ENCODE data around the gene ZNF775.

The ZNF775 gene

DNA sequence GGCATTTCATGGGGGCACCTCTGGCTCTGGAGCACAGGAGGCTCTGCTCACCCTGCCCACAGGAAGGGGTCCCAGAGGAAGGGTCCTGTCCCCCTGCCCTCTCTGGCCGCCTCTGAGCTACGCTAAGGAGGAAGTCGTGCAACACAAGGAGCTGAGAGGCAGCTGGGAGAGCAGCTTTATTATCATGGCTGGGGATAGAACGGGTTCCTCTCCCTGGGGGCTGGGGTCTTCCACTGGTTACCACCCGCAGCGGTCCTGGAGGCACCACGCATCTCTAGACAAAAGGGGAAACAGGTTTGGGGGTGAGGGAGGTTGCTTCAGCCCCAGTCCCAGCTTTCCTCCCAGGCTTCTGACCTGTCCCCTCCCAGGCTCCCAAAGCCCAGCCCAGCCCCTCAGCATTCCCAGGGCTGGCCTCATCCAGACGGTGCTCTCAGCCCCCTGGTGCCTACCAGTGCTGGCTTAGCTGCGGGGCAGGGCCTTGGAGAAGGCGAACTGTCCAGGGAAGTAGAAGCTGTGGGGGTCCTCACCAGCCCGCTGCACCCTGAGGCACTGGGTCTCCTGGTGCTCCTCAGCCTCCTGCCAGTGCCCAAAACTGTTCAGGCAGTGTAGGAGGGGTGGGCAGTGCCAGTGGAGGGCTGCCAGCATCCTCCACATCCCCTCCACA, 40.8 kb upstream of the ZNF775 start:
- Histone ChIP-seq H2BK120ac (ENCODE audit: low read depth, low read length) (no peak overlapping the region), H3K79me2 (ENCODE audit: control insufficient read depth, insufficient read depth, low read length) (no peaks in the 10 kb centered on the region)
- no CpG with 5 or more reads among the region's 11 CpGs for WGBS (ENCODE audit: extremely low coverage, insufficient coverage, low lambda C conversion rate)

GRCh38 chr7:150339409-150339809, 39.7 kb upstream of the ZNF775 start:
- H3K79me1 ChIP-seq (ENCODE audit: low read length) = no peaks in the 10 kb centered on the region
- no peak overlapping the region for H2BK15ac ChIP-seq (replicated peaks; ENCODE audit: low read depth)
- no peak overlapping the region for H3K4me3 ChIP-seq (ENCODE audit: low read length)
- H3K79me2 ChIP-seq (ENCODE audit: control insufficient read depth, insufficient read depth, low read length) = no peaks in the 10 kb centered on the region
- H3K56ac ChIP-seq (ENCODE audit: low read length) = no peak overlapping the region
- H3K23ac ChIP-seq (ENCODE audit: low read length) = no peak overlapping the region
- no peak overlapping the region for H2BK120ac ChIP-seq (ENCODE audit: low read depth, low read length)
- H3K4me1 ChIP-seq (ENCODE audit: control insufficient read depth, low read depth, low read length) = peaks cover 7% of the 10 kb centered on the region
- H2BK5ac ChIP-seq (ENCODE audit: low read length) = no peak overlapping the region
- no peak overlapping the region for H4K8ac ChIP-seq (ENCODE audit: low read depth, low read length)
- peaks cover 2% of the 10 kb centered on the region for H3K27me3 ChIP-seq (ENCODE audit: insufficient read depth, low read length, poor library complexity)
- no peak overlapping the region for H3K27ac ChIP-seq (ENCODE audit: low read depth, low read length)
- no peak overlapping the region for H3K9ac ChIP-seq (ENCODE audit: low read length)
- H3K36me3 ChIP-seq (ENCODE audit: control insufficient read depth, insufficient read depth, low read length) = no peaks in the 10 kb centered on the region
- no CpG with 5 or more reads among the region's 9 CpGs for WGBS (ENCODE audit: extremely low coverage, insufficient coverage, low lambda C conversion rate)
- H4K5ac ChIP-seq (ENCODE audit: low read length) = no peak overlapping the region
- H2AK5ac ChIP-seq (ENCODE audit: low read length) = no peak overlapping the region
- no peak overlapping the region for H3K4ac ChIP-seq (ENCODE audit: low read depth, low read length)
- no peak for DNase-seq
- H3K18ac ChIP-seq (ENCODE audit: low read length) = no peak overlapping the region
- H3K4me2 ChIP-seq (ENCODE audit: low read length) = no peak overlapping the region

More for the DNA sequence above, 40.8 kb upstream of the ZNF775 start:
- no peak for DNase-seq
- Histone ChIP-seq H3K56ac (ENCODE audit: low read length) (peak overlapping the region; percentile 15), H3K4me3 (ENCODE audit: low read length) (no peak overlapping the region), H4K8ac (ENCODE audit: low read depth, low read length) (no peak overlapping the region), H3K27ac (ENCODE audit: low read depth, low read length) (no peak overlapping the region), H2BK5ac (ENCODE audit: low read length) (no peak overlapping the region), H3K23ac (ENCODE audit: low read length) (no peak overlapping the region), H3K4ac (ENCODE audit: low read depth, low read length) (no peak overlapping the region), H3K36me3 (ENCODE audit: control insufficient read depth, insufficient read depth, low read length) (no peaks in the 10 kb centered on the region), H3K4me1 (ENCODE audit: control insufficient read depth, low read depth, low read length) (peaks cover 7% of the 10 kb centered on the region), H3K9ac (ENCODE audit: low read length) (no peak overlapping the region), H4K5ac (ENCODE audit: low read length) (no peak overlapping the region), H3K27me3 (ENCODE audit: insufficient read depth, low read length, poor library complexity) (peaks cover 2% of the 10 kb centered on the region), H2AK5ac (ENCODE audit: low read length) (no peak overlapping the region), H3K79me1 (ENCODE audit: low read length) (no peaks in the 10 kb centered on the region), H2BK15ac (replicated peaks; ENCODE audit: low read depth) (no peak overlapping the region), H3K18ac (ENCODE audit: low read length) (no peak overlapping the region), H3K4me2 (ENCODE audit: low read length) (no peak overlapping the region)

GRCh38 chr7:150340024-150340749, 38.9 kb upstream of the ZNF775 start:
- Histone ChIP-seq H3K4me1 (ENCODE audit: control insufficient read depth, low read depth, low read length) (peaks cover 7% of the 10 kb centered on the region), H3K23ac (ENCODE audit: low read length) (peak overlapping the region; percentile 48), H3K9ac (ENCODE audit: low read length) (peak overlapping the region; percentile 69), H4K8ac (ENCODE audit: low read depth, low read length) (no peak overlapping the region), H2BK5ac (ENCODE audit: low read length) (no peak overlapping the region), H4K5ac (ENCODE audit: low read length) (no peak overlapping the region), H3K4me2 (ENCODE audit: low read length) (peak overlapping the region; percentile 61), H3K4me3 (ENCODE audit: low read length) (peak overlapping the region; percentile 38), H2AK5ac (ENCODE audit: low read length) (no peak overlapping the region), H3K79me1 (ENCODE audit: low read length) (no peaks in the 10 kb centered on the region), H2BK15ac (replicated peaks; ENCODE audit: low read depth) (no peak overlapping the region), H3K4ac (ENCODE audit: low read depth, low read length) (no peak overlapping the region), H3K36me3 (ENCODE audit: control insufficient read depth, insufficient read depth, low read length) (no peaks in the 10 kb centered on the region), H3K79me2 (ENCODE audit: control insufficient read depth, insufficient read depth, low read length) (no peaks in the 10 kb centered on the region), H3K18ac (ENCODE audit: low read length) (peak overlapping the region; percentile 16), H3K27me3 (ENCODE audit: insufficient read depth, low read length, poor library complexity) (peaks cover 2% of the 10 kb centered on the region), H3K56ac (ENCODE audit: low read length) (peak overlapping the region; percentile 89), H2BK120ac (ENCODE audit: low read depth, low read length) (no peak overlapping the region), H3K27ac (ENCODE audit: low read depth, low read length) (no peak overlapping the region)
- peak; percentile 66 for DNase-seq
- WGBS (ENCODE audit: extremely low coverage, insufficient coverage, low lambda C conversion rate) = no CpG with 5 or more reads among the region's 39 CpGs

GRCh38 chr7:150340875-150341262, 38.3 kb upstream of the ZNF775 start:
- H3K27me3 ChIP-seq (ENCODE audit: insufficient read depth, low read length, poor library complexity) = peaks cover 2% of the 10 kb centered on the region
- no peak overlapping the region for H2AK5ac ChIP-seq (ENCODE audit: low read length)
- no peak overlapping the region for H2BK120ac ChIP-seq (ENCODE audit: low read depth, low read length)
- H3K18ac ChIP-seq (ENCODE audit: low read length) = peak overlapping the region; percentile 16
- no peak for DNase-seq
- H3K27ac ChIP-seq (ENCODE audit: low read depth, low read length) = no peak overlapping the region
- no peaks in the 10 kb centered on the region for H3K79me2 ChIP-seq (ENCODE audit: control insufficient read depth, insufficient read depth, low read length)
- peak overlapping the region; percentile 39 for H3K4ac ChIP-seq (ENCODE audit: low read depth, low read length)
- H4K8ac ChIP-seq (ENCODE audit: low read depth, low read length) = no peak overlapping the region
- no peak overlapping the region for H2BK15ac ChIP-seq (replicated peaks; ENCODE audit: low read depth)
- whole genome bisulfite sequencing (ENCODE audit: extremely low coverage, insufficient coverage, low lambda C conversion rate) = no CpG with 5 or more reads among the region's 29 CpGs
- H3K79me1 ChIP-seq (ENCODE audit: low read length) = no peaks in the 10 kb centered on the region
- H4K5ac ChIP-seq (ENCODE audit: low read length) = no peak overlapping the region
- no peak overlapping the region for H3K23ac ChIP-seq (ENCODE audit: low read length)
- H3K4me2 ChIP-seq (ENCODE audit: low read length) = peak overlapping the region; percentile 44
- H3K4me3 ChIP-seq (ENCODE audit: low read length) = peak overlapping the region; percentile 37
- no peaks in the 10 kb centered on the region for H3K36me3 ChIP-seq (ENCODE audit: control insufficient read depth, insufficient read depth, low read length)
- peaks cover under 1% of the 10 kb centered on the region for H3K4me1 ChIP-seq (ENCODE audit: control insufficient read depth, low read depth, low read length)
- no peak overlapping the region for H2BK5ac ChIP-seq (ENCODE audit: low read length)
- peak overlapping the region; percentile 64 for H3K9ac ChIP-seq (ENCODE audit: low read length)
- peak overlapping the region; percentile 89 for H3K56ac ChIP-seq (ENCODE audit: low read length)

- WGBS (ENCODE audit: extremely low coverage, insufficient coverage, low lambda C conversion rate) = no CpG with 5 or more reads among the region's 49 CpGs
- H3K79me1 ChIP-seq (ENCODE audit: low read length) = no peaks in the 10 kb centered on the region
- H3K23ac ChIP-seq (ENCODE audit: low read length) = no peak within 1 kb of the TSS
- H4K5ac ChIP-seq (ENCODE audit: low read length) = no peak within 1 kb of the TSS
- H2AK5ac ChIP-seq (ENCODE audit: low read length) = peak within 1 kb of the TSS; percentile 25
- no peak within 1 kb of the TSS for H3K27ac ChIP-seq (ENCODE audit: low read depth, low read length)
- H3K9ac ChIP-seq (ENCODE audit: low read length) = peak within 1 kb of the TSS; percentile 69
- H4K8ac ChIP-seq (ENCODE audit: low read depth, low read length) = no peak within 1 kb of the TSS
- no peak within 1 kb of the TSS for H2BK120ac ChIP-seq (ENCODE audit: low read depth, low read length)
- H3K18ac ChIP-seq (ENCODE audit: low read length) = peak within 1 kb of the TSS; percentile 31
- H2BK15ac ChIP-seq (replicated peaks; ENCODE audit: low read depth) = no peak within 1 kb of the TSS
- H3K4me3 ChIP-seq (ENCODE audit: low read length) = peak within 1 kb of the TSS; percentile 38
- H3K4me1 ChIP-seq (ENCODE audit: control insufficient read depth, low read depth, low read length) = no peaks in the 10 kb centered on the region
- H3K36me3 ChIP-seq (ENCODE audit: control insufficient read depth, insufficient read depth, low read length) = no peaks in the 10 kb centered on the region
- no peaks in the 10 kb centered on the region for H3K79me2 ChIP-seq (ENCODE audit: control insufficient read depth, insufficient read depth, low read length)
- peaks cover 2% of the 10 kb centered on the region for H3K27me3 ChIP-seq (ENCODE audit: insufficient read depth, low read length, poor library complexity)
- no peak within 1 kb of the TSS for H2BK5ac ChIP-seq (ENCODE audit: low read length)
- DNase-seq = peak; percentile 72
- H3K56ac ChIP-seq (ENCODE audit: low read length) = peak within 1 kb of the TSS; percentile 89
- H3K4ac ChIP-seq (ENCODE audit: low read depth, low read length) = peak within 1 kb of the TSS; percentile 39
- H3K4me2 ChIP-seq (ENCODE audit: low read length) = peak within 1 kb of the TSS; percentile 68
Observed at GRCh38 chr7:150341263-150342120, 37.6 kb upstream of the ZNF775 start, which contains the start of gene RARRES2. TSS of gene RARRES2 (minus strand) at chr7:150341629. CDS start at chr7:150340609, 1,020 bp downstream.

Data from mesendoderm (in vitro differentiated cells).